ENCODE data around the gene CACNA2D4.

Gene CACNA2D4

GRCh38 chr12:1795785-1796514 is 122.5 kb downstream of the CACNA2D4 start:
- TF ChIP-seq EZH2phosphoT487 (IDR thresholded peaks at IDR 0.05; ENCODE audit: low read depth) (no peak), CTCF (IDR thresholded peaks at IDR 0.05; ENCODE audit: low read depth, low read length) (peak; percentile 91)
- H3K9ac ChIP-seq (ENCODE audit: low read length): peak overlapping the region; percentile 98

GRCh38 chr12:1795221-1795784 is 123.1 kb downstream of the CACNA2D4 start:
- Histone ChIP-seq H3K79me2 (ENCODE audit: low read length) (0 out of 2 replicates have a peak, but pooled peaks cover 4% of the 10 kb centered on the region), H3K27ac (ENCODE audit: low read length) (no peak overlapping the region), H4K20me1 (ENCODE audit: insufficient read depth, low read length) (no peaks in the 10 kb centered on the region), H3K4me2 (ENCODE audit: low read length) (peak overlapping the region; percentile 87), H3K27me3 (ENCODE audit: low read depth, low read length) (no peaks in the 10 kb centered on the region), H3K4me3 (ENCODE audit: low read length) (peak overlapping the region; percentile 98), H3K4me1 (ENCODE audit: low read length) (peaks cover 5% of the 10 kb centered on the region), H3K9me3 (ENCODE audit: insufficient read depth, low read length) (no peaks in the 10 kb centered on the region), H2AFZ (ENCODE audit: low read depth, low read length) (peak overlapping the region; percentile 56), H3K9ac (ENCODE audit: low read length) (peak overlapping the region; percentile 54; the same call in 1 of the 2 replicates), H3K36me3 (replicated peaks; ENCODE audit: low read depth, low read length) (no peaks in the 10 kb centered on the region)
- no peak for TF ChIP-seq CTCF (IDR thresholded peaks at IDR 0.05; ENCODE audit: low read depth, low read length)
- no peak for TF ChIP-seq EZH2phosphoT487 (IDR thresholded peaks at IDR 0.05; ENCODE audit: low read depth)

More at GRCh38 chr12:1795785-1796514, 122.5 kb downstream of the CACNA2D4 start:
- Histone ChIP-seq H3K4me2 (ENCODE audit: low read length) (peak overlapping the region; percentile 97), H3K27ac (ENCODE audit: low read length) (peak overlapping the region; percentile 71), H4K20me1 (ENCODE audit: insufficient read depth, low read length) (no peaks in the 10 kb centered on the region), H3K27me3 (ENCODE audit: low read depth, low read length) (no peaks in the 10 kb centered on the region), H3K79me2 (ENCODE audit: low read length) (0 out of 2 replicates have a peak, but pooled peaks cover 4% of the 10 kb centered on the region), H3K36me3 (replicated peaks; ENCODE audit: low read depth, low read length) (no peaks in the 10 kb centered on the region), H3K9me3 (ENCODE audit: insufficient read depth, low read length) (no peaks in the 10 kb centered on the region), H3K4me1 (ENCODE audit: low read length) (peaks cover 10% of the 10 kb centered on the region), H3K4me3 (ENCODE audit: low read length) (peak overlapping the region; percentile 98), H2AFZ (ENCODE audit: low read depth, low read length) (peak overlapping the region; percentile 56)

GRCh38 chr12:1794440-1795090 is 123.9 kb downstream of the CACNA2D4 start:
- Histone ChIP-seq H3K79me2 (ENCODE audit: low read length) (0 out of 2 replicates have a peak, but pooled peaks cover 4% of the 10 kb centered on the region), H3K27me3 (ENCODE audit: low read depth, low read length) (no peaks in the 10 kb centered on the region), H3K4me2 (ENCODE audit: low read length) (no peak overlapping the region), H3K4me3 (ENCODE audit: low read length) (no peak overlapping the region), H3K9me3 (ENCODE audit: insufficient read depth, low read length) (no peaks in the 10 kb centered on the region), H3K4me1 (ENCODE audit: low read length) (peaks cover 5% of the 10 kb centered on the region), H3K9ac (ENCODE audit: low read length) (no peak overlapping the region), H3K36me3 (replicated peaks; ENCODE audit: low read depth, low read length) (no peaks in the 10 kb centered on the region), H4K20me1 (ENCODE audit: insufficient read depth, low read length) (no peaks in the 10 kb centered on the region), H3K27ac (ENCODE audit: low read length) (no peak overlapping the region), H2AFZ (ENCODE audit: low read depth, low read length) (no peak overlapping the region)
- no peak for TF ChIP-seq CTCF (IDR thresholded peaks at IDR 0.05; ENCODE audit: low read depth, low read length)
- TF ChIP-seq EZH2phosphoT487 (IDR thresholded peaks at IDR 0.05; ENCODE audit: low read depth): no peak
